Loucy (cell line): Measurements from ENCODE around the gene TMEM250.

Source experiments
- CTCF ChIP-seq: fragments of 200-600 bp; sonication (generic); conservative IDR thresholded peaks from 2 replicates; pipeline ENCODE4 v1.5.1; 2014; ENCODE audit warnings: mild to moderate bottlenecking, antibody characterized with exemption, low read length
- EZH2phosphoT487 ChIP-seq: fragments of 200-600 bp; IDR thresholded peaks from 2 replicates; pipeline ENCODE4 v1.6.1; 2018; ENCODE audit warnings: antibody characterized with exemption, mild to moderate bottlenecking, moderate library complexity, borderline replicate concordance

- TF ChIP-seq CTCF, result no peak
- TF ChIP-seq EZH2phosphoT487, result no peak
Observed at GRCh38 chr9:136145580-136145979, 26.9 kb upstream of the TMEM250 start.
